ENCODE results near the gene SPARCL1. TPM values are rescaled to one million over a fixed set of nuclear protein-coding genes. Genes with fewer than 3 reads are reported as not detected.

The SPARCL1 gene
- total RNA-seq, 2 experiments from 2014 or later = not detected

GRCh38 chr4:87516683-87517082, 12.5 kb downstream of the SPARCL1 start:
- ATAC-seq (ENCODE audit: poor library complexity) = no peak
- Mint-ChIP-seq H3K27ac (no peak overlapping the region), H3K4me1 (ENCODE audit: low read depth) (no peaks in the 10 kb centered on the region), H3K27me3 (no peaks in the 10 kb centered on the region), H3K9me3 (no peaks in the 10 kb centered on the region), H3K36me3 (ENCODE audit: low read depth) (no peaks in the 10 kb centered on the region), H3K4me3 (no peak overlapping the region)
- Histone ChIP-seq H3K27me3 (ENCODE audit: control insufficient read depth in 1 of 2, insufficient read depth in 2 of 2, low read length in 2 of 2) (no peaks in the 10 kb centered on the region), H3K4me1 (ENCODE audit: insufficient read depth, low read length) (no peaks in the 10 kb centered on the region), H3K9me3 (ENCODE audit: control insufficient read depth in 1 of 2, insufficient read depth in 1 of 2, low read length in 2 of 2) (no peaks in the 10 kb centered on the region), H3K27ac (ENCODE audit: low read depth in 1 of 2, low read length in 2 of 2) (no peak overlapping the region), H3K36me3 (ENCODE audit: insufficient read depth, low read length) (no peaks in the 10 kb centered on the region), H3K4me3 (ENCODE audit: low read length) (no peak overlapping the region)
- POLR2A ChIA-PET = no interaction called here
- CTCF ChIA-PET = interaction anchor here (1.1 kb wide), 1 partner anchor 9 kb away, joined by 3 read pairs; no protein-coding TSS in a partner anchor
- intact Hi-C loops (cut with DNase I, micrococcal nuclease) = no loop called here
- DNase-seq = no peak
- no peak for TF ChIP-seq CTCF (IDR thresholded peaks at IDR 0.05)

GRCh38 chr4:87512400-87512799, 16.8 kb downstream of the SPARCL1 start:
- no peak overlapping the region for H3K27ac Mint-ChIP-seq

GRCh38 chr4:87511500-87511899, 17.7 kb downstream of the SPARCL1 start:
- H3K4me1 ChIP-seq (ENCODE audit: insufficient read depth, low read length) = no peaks in the 10 kb centered on the region
- Mint-ChIP-seq H3K4me3 (no peak overlapping the region), H3K9me3 (no peaks in the 10 kb centered on the region), H3K4me1 (ENCODE audit: low read depth) (no peaks in the 10 kb centered on the region), H3K27me3 (no peaks in the 10 kb centered on the region), H3K27ac (no peak overlapping the region), H3K36me3 (ENCODE audit: low read depth) (no peaks in the 10 kb centered on the region)
- DNase-seq (no peak), ATAC-seq (ENCODE audit: poor library complexity) (no peak)
- ChIA-PET POLR2A (no interaction called here), CTCF (interaction anchor here (0.6 kb wide), 2 partner anchors 18 to 142 kb away, joined by 3 read pairs; no protein-coding TSS in a partner anchor)
- H3K9me3 ChIP-seq (ENCODE audit: control insufficient read depth in 1 of 2, insufficient read depth in 1 of 2, low read length in 2 of 2) = no peaks in the 10 kb centered on the region
- no peak for TF ChIP-seq CTCF (IDR thresholded peaks at IDR 0.05)
- H3K27me3 ChIP-seq (ENCODE audit: control insufficient read depth in 1 of 2, insufficient read depth in 2 of 2, low read length in 2 of 2) = no peaks in the 10 kb centered on the region
- H3K4me3 ChIP-seq (ENCODE audit: low read length) = no peak overlapping the region
- H3K36me3 ChIP-seq (ENCODE audit: insufficient read depth, low read length) = no peaks in the 10 kb centered on the region
- intact Hi-C loops (cut with DNase I, micrococcal nuclease) = no loop called here
- no peak overlapping the region for H3K27ac ChIP-seq (ENCODE audit: low read depth in 1 of 2, low read length in 2 of 2)

More at GRCh38 chr4:87512400-87512799, 16.8 kb downstream of the SPARCL1 start:
- H3K9me3 Mint-ChIP-seq = no peaks in the 10 kb centered on the region
- no peak overlapping the region for H3K4me3 ChIP-seq (ENCODE audit: low read length)
- H3K36me3 Mint-ChIP-seq (ENCODE audit: low read depth) = no peaks in the 10 kb centered on the region
- ChIA-PET POLR2A (no interaction called here), CTCF (no interaction called here)
- no peak overlapping the region for H3K27ac ChIP-seq (ENCODE audit: low read depth in 1 of 2, low read length in 2 of 2)
- ATAC-seq (ENCODE audit: poor library complexity) (no peak), DNase-seq (no peak)
- no peaks in the 10 kb centered on the region for H3K36me3 ChIP-seq (ENCODE audit: insufficient read depth, low read length)
- no peaks in the 10 kb centered on the region for H3K27me3 Mint-ChIP-seq
- H3K4me1 Mint-ChIP-seq (ENCODE audit: low read depth) = no peaks in the 10 kb centered on the region
- H3K9me3 ChIP-seq (ENCODE audit: control insufficient read depth in 1 of 2, insufficient read depth in 1 of 2, low read length in 2 of 2) = no peaks in the 10 kb centered on the region
- no peaks in the 10 kb centered on the region for H3K4me1 ChIP-seq (ENCODE audit: insufficient read depth, low read length)
- no peak overlapping the region for H3K4me3 Mint-ChIP-seq
- TF ChIP-seq CTCF (IDR thresholded peaks at IDR 0.05) = no peak
- no peaks in the 10 kb centered on the region for H3K27me3 ChIP-seq (ENCODE audit: control insufficient read depth in 1 of 2, insufficient read depth in 2 of 2, low read length in 2 of 2)
- intact Hi-C loops (cut with DNase I, micrococcal nuclease) = no loop called here
